ENCODE data around the gene DHX30. TPM values are rescaled to one million over a fixed set of nuclear protein-coding genes. Genes with fewer than 3 reads are reported as not detected.

Gene DHX30
- total and polyA plus RNA-seq, 9 of the 15 experiments (the other 6 are each of a cell fraction or from before 2014, with no cell fraction given) = 12.3 to 158 (median 79.0) TPM

DNA sequence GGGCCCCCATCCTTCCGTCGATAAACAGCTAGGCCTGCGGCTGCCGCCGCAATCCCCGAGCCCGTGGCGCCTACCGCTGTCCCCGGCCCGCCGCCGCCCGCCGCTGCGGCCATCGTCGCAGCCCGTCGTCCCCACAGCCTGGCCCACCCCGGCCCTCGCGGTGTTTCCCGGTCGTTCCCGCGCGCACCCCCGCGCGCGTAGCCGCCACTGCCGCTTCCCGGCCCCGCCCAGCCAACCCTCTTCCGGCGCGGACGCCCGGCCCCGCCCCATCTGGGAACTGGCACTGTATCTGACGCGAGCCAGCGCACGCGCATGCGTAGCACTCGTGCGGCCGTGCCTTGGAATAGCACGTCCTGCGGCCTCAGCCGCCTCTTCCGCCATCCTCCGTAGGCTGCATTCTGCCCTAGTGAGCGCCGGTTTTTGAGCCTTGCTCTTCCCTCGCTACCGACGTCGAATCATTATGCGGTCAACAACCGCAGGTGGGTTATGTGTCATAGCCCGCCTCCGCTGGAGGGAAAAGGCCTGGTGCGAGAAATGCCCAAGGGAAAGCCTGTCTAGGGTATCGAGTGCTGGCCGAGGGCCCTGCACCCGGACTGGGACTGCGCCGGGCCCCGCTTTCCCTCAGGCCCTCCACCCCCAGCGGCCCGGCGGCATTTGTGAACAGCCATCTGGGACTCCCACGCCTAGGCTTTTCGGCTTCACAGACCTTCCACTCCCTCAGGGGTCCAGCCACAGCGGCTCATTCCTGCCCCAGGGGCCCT, 21.1 kb upstream of the DHX30 start, which contains the start of gene SMARCC1 (continued):
- TF ChIP-seq, protein P1, sequence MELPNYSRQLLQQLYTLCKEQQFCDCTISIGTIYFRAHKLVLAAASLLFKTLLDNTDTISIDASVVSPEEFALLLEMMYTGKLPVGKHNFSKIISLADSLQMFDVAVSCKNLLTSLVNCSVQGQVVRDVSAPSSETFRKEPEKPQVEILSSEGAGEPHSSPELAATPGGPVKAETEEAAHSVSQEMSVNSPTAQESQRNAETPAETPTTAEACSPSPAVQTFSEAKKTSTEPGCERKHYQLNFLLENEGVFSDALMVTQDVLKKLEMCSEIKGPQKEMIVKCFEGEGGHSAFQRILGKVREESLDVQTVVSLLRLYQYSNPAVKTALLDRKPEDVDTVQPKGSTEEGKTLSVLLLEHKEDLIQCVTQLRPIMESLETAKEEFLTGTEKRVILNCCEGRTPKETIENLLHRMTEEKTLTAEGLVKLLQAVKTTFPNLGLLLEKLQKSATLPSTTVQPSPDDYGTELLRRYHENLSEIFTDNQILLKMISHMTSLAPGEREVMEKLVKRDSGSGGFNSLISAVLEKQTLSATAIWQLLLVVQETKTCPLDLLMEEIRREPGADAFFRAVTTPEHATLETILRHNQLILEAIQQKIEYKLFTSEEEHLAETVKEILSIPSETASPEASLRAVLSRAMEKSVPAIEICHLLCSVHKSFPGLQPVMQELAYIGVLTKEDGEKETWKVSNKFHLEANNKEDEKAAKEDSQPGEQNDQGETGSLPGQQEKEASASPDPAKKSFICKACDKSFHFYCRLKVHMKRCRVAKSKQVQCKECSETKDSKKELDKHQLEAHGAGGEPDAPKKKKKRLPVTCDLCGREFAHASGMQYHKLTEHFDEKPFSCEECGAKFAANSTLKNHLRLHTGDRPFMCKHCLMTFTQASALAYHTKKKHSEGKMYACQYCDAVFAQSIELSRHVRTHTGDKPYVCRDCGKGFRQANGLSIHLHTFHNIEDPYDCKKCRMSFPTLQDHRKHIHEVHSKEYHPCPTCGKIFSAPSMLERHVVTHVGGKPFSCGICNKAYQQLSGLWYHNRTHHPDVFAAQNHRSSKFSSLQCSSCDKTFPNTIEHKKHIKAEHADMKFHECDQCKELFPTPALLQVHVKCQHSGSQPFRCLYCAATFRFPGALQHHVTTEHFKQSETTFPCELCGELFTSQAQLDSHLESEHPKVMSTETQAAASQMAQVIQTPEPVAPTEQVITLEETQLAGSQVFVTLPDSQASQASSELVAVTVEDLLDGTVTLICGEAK (IDR thresholded peaks at IDR 0.05) = peak; percentile 70
- TF ChIP-seq, protein P1 (CRISPR knock-in tag; IDR thresholded peaks at IDR 0.05) = no peak
- TF ChIP-seq CREBBP (IDR thresholded peaks at IDR 0.05; ENCODE audit: low read depth, low read length) (no peak), JUNB (CRISPR knock-in tag; conservative IDR thresholded peaks at IDR 0.05) (no peak), HDAC1 (IDR thresholded peaks at IDR 0.05) (peak in 1 of 2 experiments; percentile 80; a peak in 2 of 4 replicates), ARNT (IDR thresholded peaks at IDR 0.05) (no peak), NFE2L1 (tag; IDR thresholded peaks at IDR 0.05; ENCODE audit: borderline replicate concordance, low read depth) (no peak), XRCC4 (IDR thresholded peaks at IDR 0.05; ENCODE audit: extremely low read depth, insufficient read depth, insufficient read length) (no peak), ZNF589 (CRISPR knock-in tag; IDR thresholded peaks at IDR 0.05; ENCODE audit: low read depth) (peak; percentile 59), MTA3 (IDR thresholded peaks at IDR 0.05; ENCODE audit: borderline replicate concordance) (no peak; the same call in 1 of the 2 replicates), ZNF507 (tag; conservative IDR thresholded peaks at IDR 0.05) (no peak), ZNF133 (CRISPR knock-in tag; IDR thresholded peaks at IDR 0.05) (no peak), COPS2 (conservative IDR thresholded peaks at IDR 0.05) (no peak), SIN3A (IDR thresholded peaks at IDR 0.05; ENCODE audit: borderline replicate concordance in 2 of 2, control insufficient read depth in 1 of 2, low read depth in 2 of 2, low read length in 2 of 2) (peak; percentile 8 to 61; a peak in 1 of 4 replicates)
- TF ChIP-seq, protein P2, sequence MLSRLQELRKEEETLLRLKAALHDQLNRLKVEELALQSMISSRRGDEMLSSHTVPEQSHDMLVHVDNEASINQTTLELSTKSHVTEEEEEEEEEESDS (CRISPR knock-in tag; IDR thresholded peaks at IDR 0.05) = no peak
- TF ChIP-seq, protein P3, sequence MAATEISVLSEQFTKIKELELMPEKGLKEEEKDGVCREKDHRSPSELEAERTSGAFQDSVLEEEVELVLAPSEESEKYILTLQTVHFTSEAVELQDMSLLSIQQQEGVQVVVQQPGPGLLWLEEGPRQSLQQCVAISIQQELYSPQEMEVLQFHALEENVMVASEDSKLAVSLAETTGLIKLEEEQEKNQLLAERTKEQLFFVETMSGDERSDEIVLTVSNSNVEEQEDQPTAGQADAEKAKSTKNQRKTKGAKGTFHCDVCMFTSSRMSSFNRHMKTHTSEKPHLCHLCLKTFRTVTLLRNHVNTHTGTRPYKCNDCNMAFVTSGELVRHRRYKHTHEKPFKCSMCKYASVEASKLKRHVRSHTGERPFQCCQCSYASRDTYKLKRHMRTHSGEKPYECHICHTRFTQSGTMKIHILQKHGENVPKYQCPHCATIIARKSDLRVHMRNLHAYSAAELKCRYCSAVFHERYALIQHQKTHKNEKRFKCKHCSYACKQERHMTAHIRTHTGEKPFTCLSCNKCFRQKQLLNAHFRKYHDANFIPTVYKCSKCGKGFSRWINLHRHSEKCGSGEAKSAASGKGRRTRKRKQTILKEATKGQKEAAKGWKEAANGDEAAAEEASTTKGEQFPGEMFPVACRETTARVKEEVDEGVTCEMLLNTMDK (IDR thresholded peaks at IDR 0.05; ENCODE audit: borderline replicate concordance, insufficient read depth, low read depth, low read length, poor library complexity, severe bottlenecking) = no peak
